HEK293 (cell line): ENCODE data around the gene HMOX1.

ENCODE experiments used
- EGR2 ChIP-seq: fragments of 450-650 bp; formaldehyde crosslinking; IDR thresholded peaks from 2 replicates; pipeline ENCODE4 v1.5.1; 2016; ENCODE audit warnings: low read depth, missing biosample characterization, missing genetic modification characterization
- GLIS2 ChIP-seq: fragments of 450-650 bp; formaldehyde crosslinking; IDR thresholded peaks from 2 replicates; pipeline ENCODE4 v1.5.1; 2016; ENCODE audit warnings: missing biosample characterization, missing genetic modification characterization
- PRDM4 ChIP-seq: fragments of 450-650 bp; formaldehyde crosslinking; IDR thresholded peaks from 2 replicates; pipeline ENCODE4 v1.5.1; 2017; ENCODE audit warnings: missing biosample characterization, missing genetic modification characterization
- YY2 ChIP-seq: fragments of 450-650 bp; formaldehyde crosslinking; IDR thresholded peaks from 2 replicates; pipeline ENCODE4 v1.5.1; 2016; ENCODE audit warnings: missing biosample characterization, missing genetic modification characterization
- ZBTB17 ChIP-seq: fragments of 450-650 bp; formaldehyde crosslinking; IDR thresholded peaks from 2 replicates; pipeline ENCODE4 v1.5.1; 2016; ENCODE audit warnings: missing biosample characterization, missing genetic modification characterization
- ZBTB48 ChIP-seq: fragments of 450-650 bp; formaldehyde crosslinking; IDR thresholded peaks from 2 replicates; pipeline ENCODE4 v1.5.1; 2016; ENCODE audit warnings: missing biosample characterization, missing genetic modification characterization
- ZEB2 ChIP-seq: fragments of 450-650 bp; formaldehyde crosslinking; IDR thresholded peaks from 2 replicates; pipeline ENCODE4 v1.5.1; 2016; ENCODE audit warnings: missing biosample characterization, missing genetic modification characterization
- ZFHX2 ChIP-seq: fragments of 450-650 bp; formaldehyde crosslinking; conservative IDR thresholded peaks from 2 replicates; pipeline ENCODE4 v1.5.1; 2016; ENCODE audit warnings: missing biosample characterization, missing genetic modification characterization
- ZNF121 ChIP-seq: fragments of 450-650 bp; formaldehyde crosslinking; IDR thresholded peaks from 2 replicates; pipeline ENCODE4 v1.5.1; 2016; ENCODE audit warnings: missing biosample characterization, missing genetic modification characterization
- ZNF140 ChIP-seq: fragments of 450-650 bp; formaldehyde crosslinking; IDR thresholded peaks from 2 replicates; pipeline ENCODE4 v1.5.1; 2016; ENCODE audit warnings: missing biosample characterization, missing genetic modification characterization
- ZNF2 ChIP-seq: fragments of 450-650 bp; formaldehyde crosslinking; IDR thresholded peaks from 2 replicates; pipeline ENCODE4 v1.5.1; 2016; ENCODE audit warnings: missing biosample characterization, missing genetic modification characterization
- ZNF202 ChIP-seq: fragments of 450-650 bp; formaldehyde crosslinking; IDR thresholded peaks from 2 replicates; pipeline ENCODE4 v1.5.1; 2016; ENCODE audit warnings: missing biosample characterization, missing genetic modification characterization, borderline replicate concordance
- ZNF239 ChIP-seq: fragments of 450-650 bp; formaldehyde crosslinking; IDR thresholded peaks from 2 replicates; pipeline ENCODE4 v1.5.1; 2016; ENCODE audit warnings: missing biosample characterization, missing genetic modification characterization
- ZNF24 ChIP-seq: fragments of 450-650 bp; formaldehyde crosslinking; IDR thresholded peaks from 2 replicates; pipeline ENCODE4 v1.5.1; 2016; ENCODE audit warnings: missing biosample characterization, missing genetic modification characterization
- ZNF26 ChIP-seq: fragments of 450-650 bp; formaldehyde crosslinking; IDR thresholded peaks from 2 replicates; pipeline ENCODE4 v1.5.1; 2016; ENCODE audit warnings: missing biosample characterization, missing genetic modification characterization
- ZNF292 ChIP-seq: fragments of 450-650 bp; formaldehyde crosslinking; IDR thresholded peaks from 2 replicates; pipeline ENCODE4 v1.5.1; 2016; ENCODE audit warnings: low read depth, missing biosample characterization, missing genetic modification characterization, borderline replicate concordance
- ZNF311 ChIP-seq: fragments of 450-650 bp; formaldehyde crosslinking; IDR thresholded peaks from 2 replicates; pipeline ENCODE4 v1.5.1; 2017; ENCODE audit warnings: missing biosample characterization, missing genetic modification characterization, borderline replicate concordance
- ZNF341 ChIP-seq: fragments of 450-650 bp; formaldehyde crosslinking; IDR thresholded peaks from 2 replicates; pipeline ENCODE4; 2016; ENCODE audit warnings: low read depth, missing biosample characterization, missing genetic modification characterization
- ZNF394 ChIP-seq: fragments of 450-650 bp; formaldehyde crosslinking; IDR thresholded peaks from 2 replicates; pipeline ENCODE4 v1.5.1; 2016; ENCODE audit warnings: missing biosample characterization, missing genetic modification characterization, mild to moderate bottlenecking, moderate library complexity, borderline replicate concordance
- ZNF416 ChIP-seq: fragments of 450-650 bp; formaldehyde crosslinking; IDR thresholded peaks from 2 replicates; pipeline ENCODE4 v1.5.1; 2016; ENCODE audit warnings: missing biosample characterization, missing genetic modification characterization
- ZNF488 ChIP-seq: fragments of 450-650 bp; formaldehyde crosslinking; IDR thresholded peaks from 2 replicates; pipeline ENCODE4 v1.5.1; 2016; ENCODE audit warnings: missing biosample characterization, missing genetic modification characterization
- ZNF548 ChIP-seq: fragments of 450-650 bp; formaldehyde crosslinking; IDR thresholded peaks from 2 replicates; pipeline ENCODE4 v1.5.1; 2016; ENCODE audit warnings: missing biosample characterization, missing genetic modification characterization
- ZNF571 ChIP-seq: fragments of 450-650 bp; formaldehyde crosslinking; IDR thresholded peaks from 2 replicates; pipeline ENCODE4 v1.5.0; 2017; ENCODE audit warnings: missing biosample characterization, missing genetic modification characterization
- ZNF621 ChIP-seq: fragments of 450-650 bp; formaldehyde crosslinking; IDR thresholded peaks from 2 replicates; pipeline ENCODE4 v1.5.1; 2017; ENCODE audit warnings: missing biosample characterization, missing genetic modification characterization
- ZNF623 ChIP-seq: fragments of 450-650 bp; formaldehyde crosslinking; IDR thresholded peaks from 2 replicates; pipeline ENCODE4 v1.5.1; 2016; ENCODE audit warnings: missing biosample characterization, missing genetic modification characterization
- ZNF626 ChIP-seq: fragments of 450-650 bp; sonication (Bioruptor Pico); formaldehyde crosslinking; IDR thresholded peaks from 2 replicates; pipeline ENCODE4 v1.5.1; 2018; ENCODE audit warnings: missing biosample characterization, missing genetic modification characterization, inconsistent platforms
- ZNF645 ChIP-seq: fragments of 450-650 bp; formaldehyde crosslinking; IDR thresholded peaks from 2 replicates; pipeline ENCODE4; 2016; ENCODE audit warnings: missing biosample characterization, missing genetic modification characterization
- ZNF660 ChIP-seq: fragments of 450-650 bp; IDR thresholded peaks from 2 replicates; pipeline ENCODE4 v1.5.1; 2018; ENCODE audit warnings: missing biosample characterization, mild to moderate bottlenecking, missing genetic modification characterization
- ZNF670 ChIP-seq: fragments of 450-650 bp; formaldehyde crosslinking; IDR thresholded peaks from 2 replicates; pipeline ENCODE4 v1.5.1; 2016; ENCODE audit warnings: missing biosample characterization, missing genetic modification characterization, low read depth
- ZNF785 ChIP-seq: fragments of 450-650 bp; formaldehyde crosslinking; IDR thresholded peaks from 2 replicates; pipeline ENCODE4 v1.5.1; 2016; ENCODE audit warnings: missing biosample characterization, missing genetic modification characterization
- ZNF830 ChIP-seq: fragments of 450-650 bp; IDR thresholded peaks from 2 replicates; pipeline ENCODE4 v1.5.0; 2018; ENCODE audit warnings: missing biosample characterization, missing genetic modification characterization, low read depth, mild to moderate bottlenecking, moderate library complexity
- TF ChIP-seq, protein P1 (sequence below): fragments of 450-650 bp; formaldehyde crosslinking; IDR thresholded peaks from 2 replicates; pipeline ENCODE4 v1.5.1; 2016; ENCODE audit warnings: missing biosample characterization, missing genetic modification characterization

The HMOX1 gene

DNA sequence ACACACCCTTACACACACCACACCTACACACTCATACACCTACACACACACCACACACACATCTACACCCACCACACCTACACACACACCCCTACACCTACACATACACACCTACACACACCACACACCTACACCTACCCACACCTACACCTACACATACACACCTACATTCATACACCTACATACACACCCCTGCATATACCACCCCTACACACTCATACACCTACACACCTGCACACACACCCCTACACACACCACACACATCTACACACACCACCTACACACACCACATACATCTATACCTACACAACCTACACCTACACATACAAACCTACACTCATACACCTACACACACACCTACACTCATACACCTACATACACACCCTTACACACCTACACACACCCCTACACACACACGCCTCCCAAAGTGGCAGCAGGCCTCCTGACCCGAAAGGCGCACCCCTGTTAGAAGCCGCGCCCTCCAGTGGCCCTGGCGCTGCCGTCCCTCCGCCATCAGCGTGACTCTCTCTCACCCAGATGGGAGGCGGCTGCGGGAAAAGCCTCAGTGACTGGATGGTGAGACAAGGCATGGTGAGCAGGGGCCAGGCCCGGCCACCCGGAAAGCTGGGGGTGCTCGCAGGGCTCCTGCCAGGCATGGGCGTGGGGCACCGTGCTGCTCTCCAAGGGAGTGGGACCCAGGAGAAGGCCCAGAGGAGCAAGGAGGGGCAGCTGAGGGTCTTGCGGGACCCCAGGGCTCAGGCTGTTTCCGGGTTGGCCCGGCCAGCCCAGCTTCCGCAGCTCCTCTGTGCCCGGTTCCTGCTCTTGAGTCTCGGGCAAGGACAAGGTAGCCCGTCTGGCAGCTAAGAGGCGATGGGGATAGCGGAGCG, 37.0 kb upstream of the HMOX1 start (continued):
- no peak for TF ChIP-seq ZNF660
- TF ChIP-seq ZNF785: no peak
- TF ChIP-seq ZBTB48 (tag by site-specific recombination): no peak
- TF ChIP-seq ZEB2 (tag by site-specific recombination): peak; percentile 74
- no peak for TF ChIP-seq ZNF645
- no peak for TF ChIP-seq ZNF311 (tag by site-specific recombination)
- TF ChIP-seq ZNF202 (tag by site-specific recombination): no peak
- no peak for TF ChIP-seq ZNF239
- no peak for TF ChIP-seq PRDM4 (tag by site-specific recombination)
- TF ChIP-seq ZBTB17 (tag by site-specific recombination): no peak
- TF ChIP-seq ZNF621 (tag by site-specific recombination): no peak
- no peak for TF ChIP-seq ZNF121
- peak; percentile 10; the same call in 1 of the 2 replicates for TF ChIP-seq ZNF140
- TF ChIP-seq ZNF341 (tag by site-specific recombination): no peak
- TF ChIP-seq ZNF292: no peak
- TF ChIP-seq GLIS2 (tag by site-specific recombination): no peak
- no peak for TF ChIP-seq ZNF488 (tag by site-specific recombination)
- no peak for TF ChIP-seq YY2
- peak; percentile 98 for TF ChIP-seq ZFHX2 (tag by site-specific recombination)
- TF ChIP-seq, protein P1, sequence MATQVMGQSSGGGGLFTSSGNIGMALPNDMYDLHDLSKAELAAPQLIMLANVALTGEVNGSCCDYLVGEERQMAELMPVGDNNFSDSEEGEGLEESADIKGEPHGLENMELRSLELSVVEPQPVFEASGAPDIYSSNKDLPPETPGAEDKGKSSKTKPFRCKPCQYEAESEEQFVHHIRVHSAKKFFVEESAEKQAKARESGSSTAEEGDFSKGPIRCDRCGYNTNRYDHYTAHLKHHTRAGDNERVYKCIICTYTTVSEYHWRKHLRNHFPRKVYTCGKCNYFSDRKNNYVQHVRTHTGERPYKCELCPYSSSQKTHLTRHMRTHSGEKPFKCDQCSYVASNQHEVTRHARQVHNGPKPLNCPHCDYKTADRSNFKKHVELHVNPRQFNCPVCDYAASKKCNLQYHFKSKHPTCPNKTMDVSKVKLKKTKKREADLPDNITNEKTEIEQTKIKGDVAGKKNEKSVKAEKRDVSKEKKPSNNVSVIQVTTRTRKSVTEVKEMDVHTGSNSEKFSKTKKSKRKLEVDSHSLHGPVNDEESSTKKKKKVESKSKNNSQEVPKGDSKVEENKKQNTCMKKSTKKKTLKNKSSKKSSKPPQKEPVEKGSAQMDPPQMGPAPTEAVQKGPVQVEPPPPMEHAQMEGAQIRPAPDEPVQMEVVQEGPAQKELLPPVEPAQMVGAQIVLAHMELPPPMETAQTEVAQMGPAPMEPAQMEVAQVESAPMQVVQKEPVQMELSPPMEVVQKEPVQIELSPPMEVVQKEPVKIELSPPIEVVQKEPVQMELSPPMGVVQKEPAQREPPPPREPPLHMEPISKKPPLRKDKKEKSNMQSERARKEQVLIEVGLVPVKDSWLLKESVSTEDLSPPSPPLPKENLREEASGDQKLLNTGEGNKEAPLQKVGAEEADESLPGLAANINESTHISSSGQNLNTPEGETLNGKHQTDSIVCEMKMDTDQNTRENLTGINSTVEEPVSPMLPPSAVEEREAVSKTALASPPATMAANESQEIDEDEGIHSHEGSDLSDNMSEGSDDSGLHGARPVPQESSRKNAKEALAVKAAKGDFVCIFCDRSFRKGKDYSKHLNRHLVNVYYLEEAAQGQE (tag by site-specific recombination): no peak
- TF ChIP-seq ZNF24 (tag by site-specific recombination): no peak
- TF ChIP-seq ZNF26: no peak
- no peak for TF ChIP-seq ZNF2 (tag by site-specific recombination)
- peak; percentile 98 for TF ChIP-seq EGR2
- no peak for TF ChIP-seq ZNF548
- no peak for TF ChIP-seq ZNF394
- no peak for TF ChIP-seq ZNF670 (tag by site-specific recombination)
- no peak for TF ChIP-seq ZNF416
- TF ChIP-seq ZNF623: no peak
- no peak for TF ChIP-seq ZNF830 (tag by site-specific recombination)
- no peak for TF ChIP-seq ZNF626
- TF ChIP-seq ZNF571 (tag by site-specific recombination): no peak
- TF ChIP-seq, all 188 proteins: peak for 8
